ENCODE results near the gene MICU1.
"Not testable (repeated sequence)": the region's sequence is repeated elsewhere in the genome, so short reads cannot be mapped to it uniquely, and the experiment has no call there.

The MICU1 gene

DNA sequence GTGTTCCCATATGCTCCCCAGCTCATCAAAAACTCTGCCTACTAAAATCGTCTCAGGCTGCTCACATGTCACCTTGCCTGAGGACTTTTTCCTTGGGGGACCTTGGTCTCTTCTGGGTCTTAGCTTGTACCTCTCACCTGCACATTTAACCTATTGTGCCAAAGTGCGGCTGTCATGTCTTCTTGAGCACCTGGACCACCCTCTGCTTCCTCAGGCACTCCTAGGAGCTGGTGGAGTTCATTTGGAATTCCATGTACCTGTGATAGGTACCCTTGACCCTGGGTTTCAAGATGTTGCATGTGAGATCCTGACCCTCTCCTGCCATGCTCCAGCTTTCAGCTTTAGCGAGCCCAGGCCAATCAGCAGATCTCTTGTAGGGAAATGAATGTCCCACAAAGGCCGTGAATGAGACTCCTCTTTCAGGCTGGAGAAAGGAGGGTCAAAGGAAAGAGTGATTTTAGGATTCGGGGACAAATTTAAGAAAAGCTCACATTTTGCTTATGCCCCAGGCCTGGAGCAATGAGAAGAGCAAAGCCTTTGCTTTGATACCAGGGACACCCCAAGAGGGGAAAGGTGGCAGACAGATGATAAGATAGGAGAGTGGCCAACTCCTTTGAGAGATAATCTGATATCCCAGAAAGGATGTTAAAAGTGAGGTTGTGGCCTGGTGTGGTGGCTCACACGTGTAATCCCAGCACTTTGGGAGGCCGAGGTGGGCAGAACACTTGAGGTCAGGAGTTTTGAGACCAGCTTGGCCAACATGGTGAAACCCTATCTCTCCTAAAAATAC, 260.6 kb downstream of the MICU1 start:
- H3K4me3 ChIP-seq (ENCODE audit: low read depth, low read length), result no peak overlapping the region
- DNase-seq (ENCODE audit: low read depth), result no peak

DNA sequence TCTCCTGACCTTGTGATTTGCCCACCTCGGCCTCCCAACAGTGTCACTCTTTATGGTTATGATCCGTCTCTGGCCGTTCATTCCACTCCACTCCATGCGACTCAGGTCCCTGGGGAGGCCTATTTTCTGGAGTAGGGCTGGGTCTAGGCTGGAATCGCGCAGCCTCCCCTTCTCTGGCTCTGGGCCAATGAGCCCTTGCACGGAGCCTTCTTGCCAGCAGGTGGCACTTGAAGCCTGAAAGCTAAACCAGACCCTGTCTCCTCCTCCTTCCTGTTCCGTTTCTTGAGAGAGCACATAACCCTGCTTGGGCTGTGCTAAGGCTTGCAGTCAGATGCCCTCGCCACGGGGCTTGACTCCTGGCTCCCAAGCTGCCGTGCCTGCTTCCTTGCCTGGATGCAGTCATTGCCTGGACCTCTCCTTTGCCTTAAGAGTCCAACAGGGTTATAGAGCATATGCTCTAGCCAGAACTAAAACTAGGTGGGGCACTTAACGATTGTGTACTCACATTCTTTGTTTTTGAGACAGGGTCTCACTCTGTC, 261.6 kb downstream of the MICU1 start:
- DNase-seq (ENCODE audit: low read depth), result peak; percentile 78
- H3K4me3 ChIP-seq (ENCODE audit: low read depth, low read length), result no peak overlapping the region

DNA sequence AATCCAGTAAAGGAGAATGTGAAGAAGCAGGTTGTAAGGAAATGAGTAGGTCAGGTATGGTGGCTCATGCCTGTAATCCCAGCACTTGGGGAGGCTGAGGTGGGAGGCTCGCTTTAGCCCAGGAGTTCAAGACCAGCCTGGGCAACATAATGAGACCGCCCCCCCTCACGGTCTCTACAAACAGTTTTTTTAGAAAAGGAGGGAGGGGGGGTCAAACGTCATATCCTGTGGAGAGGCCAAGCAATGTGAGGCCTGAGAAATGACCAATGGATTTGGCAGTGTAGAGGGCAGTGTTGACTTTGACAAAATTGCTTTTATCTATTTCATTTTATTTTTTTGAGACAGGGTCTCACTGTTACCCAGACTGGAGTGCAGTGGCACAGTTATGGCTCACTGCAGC, 268.9 kb downstream of the MICU1 start:
- no peak overlapping the region for H3K4me3 ChIP-seq (ENCODE audit: low read depth, low read length)
- DNase-seq (ENCODE audit: low read depth), result no peak

DNA sequence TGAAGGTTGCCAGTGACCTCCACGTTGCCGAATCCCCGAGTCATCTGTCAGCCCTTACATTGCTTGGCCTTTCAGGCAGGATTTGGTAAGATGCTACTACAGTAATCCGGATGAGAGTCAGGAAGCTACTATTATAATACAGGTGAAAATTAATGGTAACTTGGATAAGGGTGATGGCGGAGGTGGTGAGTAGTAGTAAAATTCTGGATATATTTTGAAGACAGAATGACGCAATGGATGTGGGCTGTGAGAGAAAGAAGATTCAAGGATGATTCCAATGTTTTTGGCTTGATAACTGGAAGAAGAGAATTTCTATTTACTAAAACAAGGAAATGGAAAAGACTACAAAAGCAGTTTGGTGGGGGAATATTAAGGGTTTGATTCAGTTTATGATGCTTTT, 269.8 kb downstream of the MICU1 start:
- DNase-seq (ENCODE audit: low read depth), result no peak

DNA sequence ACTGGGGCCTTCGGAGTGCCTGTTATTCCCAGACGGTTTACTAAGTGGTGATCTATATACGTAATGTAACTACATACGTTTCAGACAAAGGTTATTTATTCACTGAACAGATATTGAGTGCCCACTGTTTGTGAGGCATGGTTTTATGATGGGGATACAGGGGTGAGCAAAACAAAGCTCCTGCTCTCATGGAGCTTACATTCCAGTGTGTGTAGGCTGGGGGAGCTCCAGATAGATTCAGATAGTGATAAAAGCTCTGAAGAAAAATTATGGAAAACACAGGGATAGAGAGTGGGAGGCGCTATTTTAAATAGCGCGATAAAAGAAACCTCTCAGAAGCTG, 270.7 kb downstream of the MICU1 start:
- peak overlapping the region; percentile 84 for H3K4me3 ChIP-seq (ENCODE audit: low read depth, low read length)
- no peak for DNase-seq (ENCODE audit: low read depth)

More for the DNA sequence above, 269.8 kb downstream of the MICU1 start:
- H3K4me3 ChIP-seq (ENCODE audit: low read depth, low read length), result no peak overlapping the region

DNA sequence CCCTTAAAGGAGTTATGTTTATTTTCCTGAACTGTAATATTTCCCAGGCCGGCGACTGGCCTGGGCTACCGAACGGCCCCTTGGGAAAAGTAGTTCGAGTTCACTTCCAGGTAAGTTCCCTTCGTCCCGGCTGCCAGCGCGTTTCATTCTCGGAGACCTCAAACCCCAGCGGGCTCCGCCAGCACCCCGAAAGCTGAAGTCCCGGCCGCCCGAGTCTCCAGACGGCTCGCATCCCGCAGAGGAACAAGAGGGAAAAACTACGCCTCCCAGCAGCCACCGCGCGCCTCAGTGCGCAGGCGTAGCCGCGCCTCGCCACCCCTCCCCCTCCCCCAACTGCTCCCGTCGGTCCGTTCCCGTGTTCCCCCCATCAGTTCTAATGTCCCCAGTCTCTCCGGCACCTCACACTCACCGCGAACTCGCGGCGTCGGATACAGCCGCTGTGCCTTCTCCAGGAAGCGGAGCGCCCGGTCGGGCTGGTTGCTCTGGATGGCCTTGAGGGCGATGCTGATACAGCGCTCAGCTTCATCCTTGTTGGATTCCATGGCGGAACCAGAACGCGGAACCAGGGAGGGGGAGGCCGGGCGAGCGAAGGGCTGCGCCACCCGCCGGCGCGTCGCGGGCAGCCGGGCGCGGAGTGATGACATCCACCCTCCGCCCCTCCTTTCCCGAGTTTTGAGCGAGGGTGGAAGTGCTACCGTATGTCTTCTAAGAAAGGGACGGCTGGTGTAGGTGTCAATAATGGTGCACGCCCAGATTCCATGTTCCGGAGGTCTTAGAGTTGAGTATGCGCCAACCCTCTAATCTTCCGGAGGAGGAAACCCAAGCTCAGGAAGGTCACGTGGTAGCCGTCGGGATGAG, 271.3 kb downstream of the MICU1 start, which contains the start of gene DNAJB12:
DNAJB12 (minus strand) TSS at position 564 of the 858 bp plus-strand sequence; CDS start at position 542, 22 bp downstream.
- DNase-seq (ENCODE audit: low read depth), result peak; percentile 89

DNA sequence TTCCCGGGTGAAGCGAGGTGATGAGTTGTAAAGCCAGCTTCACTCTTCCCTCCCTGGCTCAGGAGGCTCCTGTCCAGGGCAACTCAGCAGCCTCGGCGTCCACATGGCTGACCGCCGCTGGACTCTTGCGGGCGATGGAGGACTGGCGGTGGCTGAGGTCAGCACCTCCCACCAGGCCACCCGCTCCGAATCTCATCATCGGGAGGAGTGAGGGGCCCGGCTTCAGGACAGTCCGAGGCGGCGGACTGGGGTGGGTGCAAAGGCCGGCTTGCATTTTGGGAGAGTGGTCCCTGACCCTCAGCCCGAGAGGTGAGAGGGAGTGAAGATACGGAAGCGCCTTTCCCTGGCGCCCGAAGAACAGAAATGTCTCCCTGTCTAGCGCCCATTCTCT, 271.9 kb downstream of the MICU1 start:
- no peak for DNase-seq (ENCODE audit: low read depth)
- H3K4me3 ChIP-seq (ENCODE audit: low read depth, low read length), result peak overlapping the region; percentile 84

More for the DNA sequence above, 271.3 kb downstream of the MICU1 start, which contains the start of gene DNAJB12:
- peak within 1 kb of the TSS; percentile 84 for H3K4me3 ChIP-seq (ENCODE audit: low read depth, low read length)

DNA sequence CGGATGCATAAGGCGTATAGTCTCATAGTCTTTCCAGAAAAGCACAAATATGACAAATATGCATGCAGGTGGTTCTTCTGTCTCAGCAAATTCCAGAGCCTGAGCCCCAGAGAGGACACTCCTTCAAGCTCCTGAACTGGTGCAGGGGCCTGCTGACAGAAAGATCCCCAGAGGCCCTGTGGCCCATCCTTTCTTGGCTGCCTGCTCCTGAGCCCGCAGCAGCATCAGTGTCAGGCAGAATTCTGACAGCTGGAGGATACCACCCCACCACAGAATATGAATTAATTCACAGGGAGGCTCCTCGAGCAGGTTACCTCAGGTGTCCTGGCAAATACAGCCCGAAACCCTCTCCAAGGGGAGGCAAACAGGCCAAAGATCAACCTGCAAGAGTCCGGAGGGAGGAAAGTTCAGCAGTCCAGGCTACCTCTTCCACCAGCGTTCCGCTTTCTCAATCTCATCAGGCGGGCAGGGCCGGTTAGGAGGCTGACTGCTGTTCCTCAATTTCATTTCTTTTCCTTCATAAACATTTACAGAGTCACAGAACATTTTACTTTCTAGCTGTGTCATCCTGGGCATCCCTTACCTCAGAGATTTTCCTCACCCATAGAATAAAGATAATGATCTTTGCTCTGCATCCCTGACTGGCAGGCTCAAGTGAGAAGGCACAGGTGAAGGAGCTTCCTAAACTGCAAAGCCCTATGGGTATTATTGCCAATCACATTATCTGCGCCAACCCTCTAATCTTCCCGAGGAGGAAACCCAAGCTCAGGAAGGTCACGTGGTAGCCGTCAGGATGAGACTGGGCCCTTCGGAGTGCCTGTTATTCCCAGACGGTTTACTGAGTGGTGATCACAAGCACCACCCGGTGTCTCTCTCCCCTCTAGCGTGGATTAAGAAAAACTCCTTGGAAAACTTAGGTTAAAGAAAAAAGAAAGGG, 272.6 kb downstream of the MICU1 start:
- peak overlapping the region; percentile 84 for H3K4me3 ChIP-seq (ENCODE audit: low read depth, low read length)

DNA sequence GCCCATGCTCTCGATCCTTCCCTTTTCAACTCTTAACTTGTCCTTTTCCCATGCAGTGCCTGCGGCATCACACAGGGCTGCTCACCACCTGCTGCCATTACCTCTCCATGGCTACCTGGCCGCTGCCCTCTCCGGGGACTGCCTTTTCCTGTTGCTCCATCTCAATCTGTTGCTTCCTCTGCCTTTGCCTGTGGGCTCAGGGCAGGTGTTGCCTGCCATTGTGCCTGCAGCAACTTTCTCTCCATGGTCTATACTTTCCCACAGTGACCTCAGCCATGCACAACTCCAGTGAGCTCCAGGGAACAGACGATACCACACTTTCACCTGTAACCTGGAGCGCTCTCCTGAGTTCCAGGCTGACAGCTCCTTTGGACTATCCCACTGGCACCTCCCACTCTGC, 274.4 kb downstream of the MICU1 start:
- DNase-seq (ENCODE audit: low read depth), result no peak
- no peak overlapping the region for H3K4me3 ChIP-seq (ENCODE audit: low read depth, low read length)

More for the DNA sequence above, 272.6 kb downstream of the MICU1 start:
- DNase-seq (ENCODE audit: low read depth), result no peak

DNA sequence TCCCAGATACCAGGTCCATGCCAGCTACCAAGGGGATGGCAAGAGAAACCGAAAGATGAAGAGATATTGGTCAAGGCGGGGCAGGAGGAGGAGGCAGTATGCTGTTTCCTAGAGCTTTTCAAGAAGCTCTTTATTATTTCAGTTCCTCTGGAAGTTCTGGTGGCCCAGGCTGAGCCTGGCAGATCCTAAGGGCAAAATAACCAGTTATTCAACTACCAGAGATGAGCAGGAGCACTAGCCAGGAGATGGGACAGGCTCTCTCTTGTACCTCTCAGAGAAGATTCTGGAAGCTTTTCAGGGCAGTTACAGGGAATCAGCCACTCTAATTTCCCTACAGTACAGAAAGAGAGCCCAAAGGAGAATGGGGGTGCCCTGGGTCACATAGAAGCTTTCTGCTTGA, 276.4 kb downstream of the MICU1 start:
- DNase-seq (ENCODE audit: low read depth), result no peak
- no peak overlapping the region for H3K4me3 ChIP-seq (ENCODE audit: low read depth, low read length)

DNA sequence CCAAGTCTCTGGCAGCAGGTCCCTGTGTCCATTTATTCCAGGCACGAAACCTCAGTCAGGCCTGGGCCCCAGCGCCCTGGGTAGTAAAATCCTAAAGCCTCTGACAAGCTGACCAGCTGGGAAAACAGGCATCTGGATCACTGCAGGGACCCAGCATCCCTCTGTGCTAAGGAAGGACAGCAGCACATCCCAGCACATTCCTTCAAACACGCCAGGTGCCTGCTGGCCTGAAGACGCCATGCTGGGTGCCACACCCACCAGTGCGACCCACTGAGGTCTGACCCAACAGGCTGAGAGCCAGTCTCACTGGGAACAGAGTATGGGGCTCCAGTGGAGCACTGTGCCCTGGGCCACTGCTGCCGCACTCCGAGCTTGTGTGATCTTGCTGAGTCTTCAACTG, 277.6 kb downstream of the MICU1 start:
- no peak overlapping the region for H3K4me3 ChIP-seq (ENCODE audit: low read depth, low read length)
- no peak for DNase-seq (ENCODE audit: low read depth)

DNA sequence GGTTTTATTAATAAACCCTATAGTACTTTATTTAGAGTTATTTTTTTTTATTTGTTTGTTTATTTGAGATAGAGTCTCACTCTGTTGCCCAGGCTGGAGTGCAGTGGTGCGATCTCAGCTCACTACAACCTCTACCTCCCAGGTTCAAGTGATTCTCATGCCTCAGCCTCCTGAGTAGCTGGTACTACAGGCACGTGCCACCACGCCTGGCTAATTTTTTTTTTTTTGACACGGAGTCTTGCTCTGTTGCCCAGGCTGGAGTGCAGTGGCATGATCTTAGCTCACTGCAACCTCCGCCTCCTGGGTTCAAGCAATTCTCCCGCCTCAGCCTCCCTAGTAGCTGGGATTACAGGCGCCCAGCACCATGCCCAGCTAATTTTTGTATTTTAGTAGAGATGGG, 279.8 kb downstream of the MICU1 start:
- H3K4me3 ChIP-seq (ENCODE audit: low read depth, low read length); DNase-seq (ENCODE audit: low read depth): not testable (repeated sequence)

DNA sequence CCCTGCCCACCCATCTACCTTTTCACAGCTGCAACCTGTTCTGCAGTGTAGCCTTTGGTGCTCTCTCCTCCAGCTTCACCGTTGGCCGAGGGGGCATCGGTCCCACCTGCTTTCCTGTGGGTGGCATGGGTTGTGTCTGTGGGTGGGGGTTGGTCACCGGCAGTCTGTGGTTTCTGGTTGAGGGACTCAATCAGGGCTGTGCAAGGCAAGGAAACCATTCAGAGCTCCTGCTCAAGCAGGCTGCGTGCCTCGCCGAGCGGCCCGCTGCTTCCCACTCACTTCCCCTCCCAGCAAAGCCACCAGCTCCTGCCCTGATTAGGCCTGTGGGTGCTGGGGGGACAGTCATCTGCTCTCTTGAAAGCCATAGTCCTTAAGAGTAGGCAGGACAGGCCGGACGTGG, 280.9 kb downstream of the MICU1 start:
- DNase-seq (ENCODE audit: low read depth), result no peak

DNA sequence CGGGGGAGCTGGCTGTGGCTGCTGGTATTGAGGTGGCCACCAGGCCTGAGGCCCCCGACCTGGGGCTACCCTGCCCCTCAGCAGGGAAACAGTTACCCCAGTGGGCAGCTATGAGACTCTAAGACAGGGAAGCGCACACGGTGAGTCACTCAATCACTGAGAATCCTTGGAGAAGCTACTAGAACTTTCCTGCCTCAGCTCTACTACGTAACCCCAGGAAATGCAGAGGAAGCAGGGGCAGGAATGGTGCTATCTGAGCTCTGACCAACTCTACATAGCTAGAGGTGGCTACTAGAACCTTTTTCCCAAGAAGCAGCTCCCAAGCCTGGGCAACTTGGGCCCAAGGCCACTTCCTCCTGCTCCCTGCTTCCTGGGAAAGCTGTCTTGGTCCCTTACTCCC, 283.0 kb downstream of the MICU1 start:
- DNase-seq (ENCODE audit: low read depth), result no peak
- H3K4me3 ChIP-seq (ENCODE audit: low read depth, low read length), result no peak overlapping the region

More for the DNA sequence above, 280.9 kb downstream of the MICU1 start:
- H3K4me3 ChIP-seq (ENCODE audit: low read depth, low read length), result no peak overlapping the region

DNA sequence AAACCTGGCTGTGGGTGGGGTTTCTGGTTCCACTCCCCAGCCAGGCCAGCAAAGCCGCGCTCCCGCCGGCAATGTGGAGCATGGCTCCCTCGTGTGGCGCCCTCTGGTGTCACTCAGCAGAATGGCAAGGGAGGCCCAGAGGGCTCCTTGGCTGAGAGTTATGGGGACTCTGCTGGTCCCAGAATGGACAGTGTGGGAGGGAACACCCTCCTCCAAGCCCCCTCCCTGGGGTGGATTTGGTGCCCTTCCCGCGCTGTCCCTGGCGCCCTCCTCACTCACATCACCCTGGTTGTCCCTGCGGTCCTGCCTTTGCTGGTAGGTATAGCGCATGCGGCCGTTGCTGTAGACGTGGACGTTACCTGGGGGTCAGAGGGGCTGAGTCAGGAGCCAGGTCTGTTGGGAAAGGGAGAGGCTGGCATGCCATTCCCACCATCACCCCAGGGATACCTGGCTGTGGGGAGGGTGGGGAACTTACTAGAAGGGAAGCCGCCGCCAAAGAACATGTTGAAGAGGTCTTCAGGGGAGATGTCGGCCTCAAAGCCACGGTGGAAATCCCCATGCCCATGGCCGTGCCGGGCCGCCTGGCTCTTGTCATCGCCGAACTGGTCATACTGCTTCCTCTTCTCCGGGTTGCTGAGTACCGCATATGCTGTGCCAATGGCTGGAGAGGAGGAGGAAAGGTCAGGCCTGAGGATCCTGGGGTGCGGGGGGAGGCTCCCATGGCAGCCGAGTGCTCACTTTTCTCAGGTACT, 285.2 kb downstream of the MICU1 start:
- DNase-seq (ENCODE audit: low read depth), result no peak

DNA sequence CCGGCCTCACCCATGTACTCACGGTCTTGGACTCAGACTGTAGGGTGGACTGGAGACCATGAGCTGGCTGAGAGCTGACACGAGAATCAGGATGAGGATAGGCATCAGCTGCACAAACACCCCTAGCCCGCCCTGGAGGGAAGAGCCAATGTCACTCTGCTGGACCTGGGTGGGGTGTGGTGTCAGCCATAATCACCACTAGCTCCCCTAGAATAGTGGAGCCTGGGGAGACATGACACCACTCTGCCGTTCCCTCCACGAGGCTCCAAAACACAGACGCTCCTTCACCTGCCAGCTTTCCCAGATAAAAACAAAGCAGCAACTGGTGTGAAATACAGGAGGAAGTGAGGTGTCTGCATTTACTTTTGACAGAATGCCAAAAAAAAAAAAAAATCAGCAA, 287.7 kb downstream of the MICU1 start:
- no peak overlapping the region for H3K4me3 ChIP-seq (ENCODE audit: low read depth, low read length)
- no peak for DNase-seq (ENCODE audit: low read depth)

More for the DNA sequence above, 285.2 kb downstream of the MICU1 start:
- H3K4me3 ChIP-seq (ENCODE audit: low read depth, low read length), result no peak overlapping the region

DNA sequence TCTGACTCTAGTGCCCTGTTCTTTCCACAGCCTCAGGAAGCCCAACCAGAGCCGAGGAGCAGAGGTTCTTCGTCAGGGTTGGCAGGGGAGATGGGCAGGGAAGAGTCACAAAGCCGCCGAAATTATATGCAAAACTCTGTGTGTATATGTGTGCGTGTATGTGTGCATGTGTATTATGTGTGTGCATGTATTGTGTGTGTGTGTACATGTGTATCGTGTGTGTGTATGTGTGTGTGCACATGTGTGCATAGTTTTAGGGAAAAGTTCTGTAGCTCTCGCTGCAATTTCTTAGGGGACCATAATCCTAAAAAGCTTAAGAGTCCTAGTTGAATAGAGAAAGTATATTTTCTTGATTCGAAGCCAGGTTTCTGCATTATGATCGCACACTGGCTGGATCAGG, 288.2 kb downstream of the MICU1 start:
- H3K4me3 ChIP-seq (ENCODE audit: low read depth, low read length), result no peak overlapping the region
- DNase-seq (ENCODE audit: low read depth), result no peak

DNA sequence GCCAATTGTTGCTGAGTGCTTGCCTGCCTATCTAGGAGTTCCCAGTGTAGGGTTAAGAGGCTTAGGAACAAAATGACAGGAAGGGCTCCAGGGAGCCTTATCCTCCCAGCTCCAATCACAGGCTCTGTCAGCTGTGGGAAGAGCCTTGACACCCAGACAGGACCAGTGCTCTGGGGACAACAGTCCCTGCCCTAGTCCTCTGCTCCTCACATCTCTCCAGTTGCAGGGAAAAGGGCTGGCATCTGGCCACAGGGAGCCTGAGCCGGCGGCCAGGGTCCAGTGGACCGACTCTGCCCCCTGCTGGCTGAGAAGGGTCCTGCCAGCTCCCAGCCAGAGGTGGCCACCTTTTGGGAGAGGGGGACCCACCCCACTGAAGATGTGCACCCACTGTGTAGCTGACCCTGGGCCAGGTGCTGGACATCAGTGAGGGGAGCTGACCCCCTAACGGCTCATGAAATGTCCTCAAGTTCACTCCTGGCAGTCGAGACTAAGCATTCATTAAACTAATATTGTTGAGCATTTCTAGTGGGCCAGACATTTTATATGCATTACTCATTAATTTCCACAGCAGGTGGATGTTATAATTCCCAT, 288.7 kb downstream of the MICU1 start:
- no peak overlapping the region for H3K4me3 ChIP-seq (ENCODE audit: low read depth, low read length)
- DNase-seq (ENCODE audit: low read depth), result no peak
